ENCODE measurements around the gene GINM1.

The GINM1 gene

GRCh38 chr6:149600508-149600907 is 34.3 kb downstream of the GINM1 start:
- DNase-seq = no peak

DNA sequence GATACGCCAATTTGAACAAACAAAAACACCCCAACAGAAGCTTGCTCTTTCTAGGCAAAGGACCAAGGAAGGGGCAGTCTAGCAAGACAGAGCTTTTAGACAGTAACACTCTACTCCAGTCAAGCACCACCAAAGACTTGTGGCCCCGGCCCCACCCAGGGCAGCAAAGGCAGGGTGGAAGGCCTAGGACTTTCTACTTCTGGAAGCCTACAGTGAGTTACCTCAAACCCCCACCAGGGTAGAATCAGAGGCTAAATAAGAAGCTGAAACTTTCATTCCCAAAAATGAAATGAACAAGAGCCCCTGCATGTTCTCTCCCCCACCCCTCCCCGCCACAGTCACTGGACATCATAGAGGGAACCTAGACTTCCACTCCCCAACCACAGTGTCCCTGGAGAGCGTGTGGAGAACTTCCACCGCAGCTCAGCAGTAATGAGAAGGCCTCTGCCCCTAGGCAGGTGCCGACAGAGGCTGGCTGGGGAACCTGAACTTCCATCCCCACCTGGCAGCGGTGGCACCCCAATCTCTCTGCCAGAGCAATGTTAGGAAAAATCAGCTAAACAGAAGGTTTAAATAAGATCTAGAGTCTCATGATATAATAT is 42.3 kb downstream of the GINM1 start:
- DNase-seq = no peak

- no peak for DNase-seq
Measured at GRCh38 chr6:149614337-149614736, 48.2 kb downstream of the GINM1 start.

GRCh38 chr6:149615805-149616204 is 49.6 kb downstream of the GINM1 start:
- DNase-seq = no peak

- DNase-seq = no peak
Measured at GRCh38 chr6:149627672-149628071, 61.5 kb downstream of the GINM1 start.

GRCh38 chr6:149628875-149629510 is 62.8 kb downstream of the GINM1 start:
- DNase-seq = no peak

DNA sequence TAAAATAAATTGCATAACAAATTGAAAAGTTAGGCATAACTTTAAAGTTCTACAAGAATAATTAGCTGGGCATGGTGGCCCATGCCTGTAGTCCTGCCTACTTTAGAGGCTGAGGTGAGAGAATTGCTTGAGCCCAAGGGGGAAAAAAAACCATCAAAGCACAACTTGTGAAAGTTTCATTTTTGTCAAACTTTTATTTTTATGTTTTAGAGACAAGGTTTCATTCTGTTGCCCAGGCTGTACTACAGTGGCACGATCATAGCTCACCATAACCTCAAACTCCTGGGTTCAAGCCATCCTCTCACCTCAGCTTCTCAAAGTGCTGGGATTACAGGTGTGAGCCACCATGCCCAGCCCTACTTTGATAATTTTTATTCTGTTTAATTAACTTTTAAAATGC is 68.1 kb downstream of the GINM1 start:
- no peak for DNase-seq

DNA sequence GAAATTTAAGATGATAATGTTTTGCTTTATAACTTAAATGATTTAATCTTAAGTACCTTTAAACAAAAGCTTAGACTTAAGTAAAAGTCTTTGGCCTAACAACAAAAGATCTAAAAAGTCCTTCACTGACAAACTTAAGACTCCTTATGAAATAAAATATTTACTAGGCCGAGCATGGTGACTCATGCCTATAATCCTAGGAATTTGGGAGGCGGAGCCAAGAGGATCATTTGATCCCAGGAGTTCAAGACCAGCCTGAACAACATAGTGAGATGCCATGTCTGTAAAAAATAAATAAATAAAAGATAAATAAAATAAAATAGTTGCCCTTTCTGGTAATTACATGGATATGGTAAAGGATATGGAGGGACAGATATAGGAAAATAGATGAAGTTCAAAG is 69.9 kb downstream of the GINM1 start:
- DNase-seq = no peak
